GM20431 (cell line): ENCODE measurements around the gene KIF12.
"Not testable (repeated sequence)": the region's sequence is repeated elsewhere in the genome, so short reads cannot be mapped to it uniquely, and the experiment has no call there.

Experiments
- in situ Hi-C: fragments of 300-500 bp; cut with MseI, MboI; formaldehyde crosslinking; loops from one replicate; pipeline ENCODE4 v1.15.0; 2020; ENCODE audit warnings: low sequenced_read_pairs; ENCODE audit not compliant: unreplicated experiment

The KIF12 gene

DNA sequence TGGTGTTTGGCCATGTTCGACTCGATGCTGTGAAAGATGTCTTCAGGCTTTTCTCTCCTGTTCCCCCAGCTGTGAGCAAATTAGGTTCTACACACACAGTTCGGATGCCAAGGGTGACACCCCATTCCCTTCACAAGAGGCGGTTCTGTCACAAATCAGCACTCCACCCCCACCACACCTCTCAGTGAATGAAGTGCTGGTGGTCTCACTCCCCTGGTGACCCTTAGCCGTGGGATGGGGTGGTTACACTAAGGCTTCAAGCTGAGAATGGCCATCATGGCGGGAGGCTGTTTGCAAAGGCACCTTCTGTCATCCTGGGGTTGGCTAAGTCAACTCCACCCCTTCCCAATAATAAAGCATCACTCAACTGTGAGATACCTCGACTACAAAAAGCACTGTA is 47.4 kb downstream of the KIF12 start:
- in situ Hi-C loops = no loop called here

DNA sequence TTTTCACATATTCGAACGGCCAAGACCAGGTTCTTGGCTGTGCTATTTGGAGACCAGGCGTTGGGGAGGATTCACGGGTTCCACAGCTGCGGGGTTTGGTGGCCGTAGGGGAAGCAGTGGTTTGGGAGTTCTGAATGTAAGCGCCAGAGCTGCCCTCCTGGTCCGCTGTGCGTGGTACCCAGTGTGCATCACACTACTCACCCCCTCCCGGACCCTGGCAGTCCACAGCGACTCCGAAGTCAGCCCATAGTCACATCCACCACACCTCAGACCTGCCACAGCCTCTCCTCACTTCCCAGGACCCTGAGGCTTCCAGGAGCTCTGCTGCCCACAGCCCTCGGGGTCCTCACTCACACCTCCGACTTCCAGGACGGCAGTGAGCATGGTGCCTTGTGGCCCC is 47.8 kb downstream of the KIF12 start:
- in situ Hi-C loops = no loop called here

DNA sequence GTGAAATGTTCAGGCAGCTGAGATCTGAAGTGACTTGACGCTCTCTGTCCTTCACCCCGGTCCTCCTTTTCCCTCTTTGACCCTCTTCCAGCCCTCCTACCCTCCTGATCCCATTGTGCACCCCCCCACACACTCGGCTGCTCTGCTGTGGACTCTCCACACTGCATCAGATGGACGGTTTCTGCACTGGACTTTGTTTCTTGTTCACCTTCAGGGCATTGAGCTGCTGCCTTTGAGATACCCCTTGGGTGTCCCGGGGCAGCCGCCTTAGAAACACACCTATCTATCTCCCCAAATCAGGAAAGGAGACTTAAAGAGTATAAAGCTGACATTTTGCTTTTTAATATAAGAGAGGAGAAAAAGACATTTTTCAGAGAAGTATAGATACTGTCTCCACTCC is 48.4 kb downstream of the KIF12 start:
- in situ Hi-C loops = no loop called here

DNA sequence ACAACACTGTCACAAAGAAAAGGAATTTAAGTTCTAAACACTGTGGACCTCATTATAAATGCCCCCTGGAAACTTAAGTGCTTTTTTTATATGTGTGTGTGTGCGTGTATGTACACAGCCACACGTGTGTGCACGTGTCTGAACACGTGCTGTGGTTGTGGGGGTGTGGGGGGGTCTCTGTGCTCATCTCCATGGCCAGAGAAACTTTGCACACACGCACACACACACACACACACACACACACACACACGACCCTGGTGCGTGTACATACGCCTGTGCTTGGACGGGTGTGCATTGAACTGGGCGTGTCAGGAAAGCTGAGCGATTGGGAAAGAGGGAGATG is 48.9 kb downstream of the KIF12 start:
- in situ Hi-C loops = no loop called here

DNA sequence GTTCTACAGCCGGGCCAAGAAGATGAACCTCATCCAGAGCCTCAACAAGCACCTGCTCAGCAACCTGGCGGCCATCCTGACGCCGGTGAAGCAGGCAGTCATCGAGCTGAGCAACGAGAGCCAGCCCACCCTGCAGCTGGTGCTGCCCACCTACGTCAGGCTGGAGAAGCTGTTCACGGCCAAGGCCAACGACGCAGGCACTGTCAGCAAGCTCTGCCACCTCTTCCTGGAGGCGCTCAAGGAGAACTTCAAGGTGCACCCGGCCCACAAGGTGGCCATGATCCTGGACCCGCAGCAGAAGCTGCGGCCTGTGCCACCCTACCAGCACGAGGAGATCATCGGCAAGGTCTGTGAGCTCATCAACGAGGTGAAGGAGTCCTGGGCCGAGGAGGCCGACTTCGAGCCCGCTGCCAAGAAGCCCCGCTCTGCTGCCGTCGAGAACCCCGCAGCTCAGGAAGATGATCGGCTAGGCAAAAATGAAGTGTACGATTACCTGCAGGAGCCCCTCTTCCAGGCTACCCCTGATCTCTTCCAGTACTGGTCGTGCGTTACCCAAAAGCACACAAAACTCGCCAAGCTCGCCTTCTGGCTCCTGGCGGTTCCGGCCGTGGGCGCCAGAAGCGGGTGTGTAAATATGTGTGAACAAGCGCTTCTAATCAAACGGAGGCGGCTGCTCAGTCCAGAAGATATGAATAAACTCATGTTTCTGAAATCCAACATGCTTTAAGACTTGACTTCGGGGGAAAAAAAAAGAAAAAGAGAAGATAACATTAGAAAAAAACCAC is 49.5 kb downstream of the KIF12 start:
- in situ Hi-C loops = no loop called here

DNA sequence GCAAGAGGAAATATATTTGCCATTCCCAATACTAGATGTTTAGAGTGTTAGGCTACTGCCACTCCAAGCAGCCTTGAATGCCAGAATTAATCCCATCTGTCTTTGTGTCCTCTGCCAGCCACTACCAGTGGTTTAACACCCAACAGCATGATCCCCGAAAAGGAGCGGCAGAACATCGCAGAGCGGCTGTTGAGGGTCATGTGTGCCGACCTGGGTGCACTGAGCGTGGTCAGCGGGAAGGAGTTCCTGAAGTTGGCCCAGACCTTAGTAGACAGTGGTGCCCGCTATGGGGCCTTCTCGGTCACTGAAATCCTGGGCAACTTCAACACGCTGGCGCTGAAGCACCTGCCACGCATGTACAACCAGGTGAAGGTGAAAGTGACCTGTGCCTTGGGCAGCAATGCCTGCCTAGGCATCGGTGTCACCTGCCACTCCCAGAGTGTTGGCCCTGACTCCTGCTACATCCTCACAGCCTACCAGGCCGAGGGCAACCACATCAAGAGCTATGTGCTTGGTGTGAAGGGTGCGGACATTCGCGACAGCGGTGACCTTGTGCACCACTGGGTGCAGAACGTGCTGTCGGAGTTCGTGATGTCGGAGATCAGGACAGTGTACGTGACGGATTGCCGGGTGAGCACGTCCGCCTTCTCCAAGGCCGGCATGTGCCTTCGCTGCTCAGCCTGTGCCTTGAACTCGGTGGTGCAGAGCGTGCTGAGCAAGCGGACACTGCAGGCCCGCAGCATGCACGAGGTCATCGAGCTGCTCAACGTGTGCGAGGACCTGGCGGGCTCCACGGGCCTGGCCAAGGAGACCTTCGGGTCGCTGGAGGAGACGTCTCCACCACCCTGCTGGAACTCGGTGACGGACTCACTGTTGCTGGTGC is 50.3 kb downstream of the KIF12 start:
- in situ Hi-C loops = no loop called here

DNA sequence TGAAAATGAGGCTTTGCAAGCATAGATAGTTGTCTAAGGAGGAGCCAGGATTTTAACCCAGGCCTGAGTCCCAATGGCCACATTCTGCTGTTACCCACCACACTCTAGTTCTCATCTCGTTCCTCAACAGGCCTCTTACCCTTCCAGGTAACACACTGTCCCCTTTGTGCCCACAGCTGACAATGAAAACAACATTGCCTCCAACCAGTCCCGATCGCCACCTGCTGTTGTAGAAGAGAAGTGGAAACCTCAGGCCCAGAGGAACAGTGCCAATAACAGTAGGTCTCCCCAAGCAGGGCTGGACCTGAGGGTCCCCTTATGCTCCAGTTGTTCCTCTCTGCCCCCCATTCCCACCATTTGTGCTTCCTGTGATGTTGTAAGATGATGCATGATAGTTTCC is 51.4 kb downstream of the KIF12 start:
- in situ Hi-C loops = no loop called here

DNA sequence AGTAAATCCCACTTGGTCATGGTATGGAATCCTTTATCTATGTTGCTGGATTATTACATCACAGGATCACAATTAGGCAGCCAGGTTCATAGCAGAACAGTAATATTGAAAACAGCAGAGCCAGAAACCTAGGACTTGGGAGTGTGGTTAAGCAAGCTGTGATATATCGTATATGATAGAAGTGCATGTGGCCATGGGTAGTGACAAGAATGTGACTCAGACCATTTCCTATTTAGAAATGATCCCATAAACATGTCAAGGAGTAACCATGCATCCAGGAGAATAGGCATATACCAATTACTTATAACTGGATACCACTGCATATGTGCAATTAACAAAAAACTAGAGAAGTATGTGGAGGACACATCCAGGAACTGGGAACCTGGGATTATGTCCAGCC is 52.2 kb downstream of the KIF12 start:
- in situ Hi-C loops = no loop called here

DNA sequence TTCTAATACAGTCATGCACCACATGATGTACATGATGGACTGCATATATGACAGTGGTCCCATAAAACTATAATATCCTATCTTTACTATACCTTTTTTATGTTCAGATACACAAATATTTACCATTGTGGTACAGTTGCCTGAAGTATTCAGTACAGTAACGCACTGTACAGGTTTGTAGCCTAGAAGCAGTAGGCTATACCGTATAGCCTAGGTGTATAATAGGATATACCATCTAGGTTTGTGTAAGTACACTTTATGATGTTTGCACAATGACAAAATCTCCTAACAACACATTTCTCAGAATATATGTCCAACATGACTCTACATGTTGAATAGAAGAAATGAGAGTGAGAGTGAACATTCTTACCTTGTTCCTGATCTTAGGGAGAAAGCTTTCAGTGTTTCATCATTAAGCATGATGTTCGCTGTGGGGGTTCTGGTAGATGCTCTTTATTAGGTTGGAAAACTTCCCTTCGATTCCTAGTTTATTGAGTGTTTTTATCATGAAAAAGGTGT is 52.8 kb downstream of the KIF12 start:
- in situ Hi-C loops = no loop called here

DNA sequence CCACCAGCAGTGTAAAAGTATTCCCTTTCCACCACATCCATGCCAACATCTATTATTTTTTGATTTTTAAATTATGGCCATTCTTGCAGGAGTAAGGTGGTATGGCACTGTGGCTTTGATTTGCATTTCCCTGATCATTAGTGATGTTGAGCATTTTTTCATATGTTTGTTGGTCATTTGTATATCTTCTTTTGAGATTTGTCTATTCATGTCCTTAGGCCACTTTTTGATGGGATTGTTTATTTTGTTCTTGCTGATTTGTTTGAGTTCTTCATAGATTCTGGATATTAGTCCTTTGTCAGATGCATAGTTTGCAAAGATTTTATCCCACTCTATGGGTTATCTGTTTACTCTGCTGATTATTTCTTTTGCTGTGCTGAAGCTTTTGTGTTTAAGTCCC is 55.4 kb downstream of the KIF12 start:
- in situ Hi-C loops = not testable (repeated sequence)
